GM21737 (cell line): Measurements from ENCODE around the gene TSPAN32.

Experiments used
- ATAC-seq: cut with Tn5 transposase; IDR thresholded peaks from one replicate; pipeline ENCODE4 v1.9.1; 2021; ENCODE audit warnings: mild to moderate bottlenecking, moderate library complexity; ENCODE audit not compliant: unreplicated experiment

The TSPAN32 gene

DNA sequence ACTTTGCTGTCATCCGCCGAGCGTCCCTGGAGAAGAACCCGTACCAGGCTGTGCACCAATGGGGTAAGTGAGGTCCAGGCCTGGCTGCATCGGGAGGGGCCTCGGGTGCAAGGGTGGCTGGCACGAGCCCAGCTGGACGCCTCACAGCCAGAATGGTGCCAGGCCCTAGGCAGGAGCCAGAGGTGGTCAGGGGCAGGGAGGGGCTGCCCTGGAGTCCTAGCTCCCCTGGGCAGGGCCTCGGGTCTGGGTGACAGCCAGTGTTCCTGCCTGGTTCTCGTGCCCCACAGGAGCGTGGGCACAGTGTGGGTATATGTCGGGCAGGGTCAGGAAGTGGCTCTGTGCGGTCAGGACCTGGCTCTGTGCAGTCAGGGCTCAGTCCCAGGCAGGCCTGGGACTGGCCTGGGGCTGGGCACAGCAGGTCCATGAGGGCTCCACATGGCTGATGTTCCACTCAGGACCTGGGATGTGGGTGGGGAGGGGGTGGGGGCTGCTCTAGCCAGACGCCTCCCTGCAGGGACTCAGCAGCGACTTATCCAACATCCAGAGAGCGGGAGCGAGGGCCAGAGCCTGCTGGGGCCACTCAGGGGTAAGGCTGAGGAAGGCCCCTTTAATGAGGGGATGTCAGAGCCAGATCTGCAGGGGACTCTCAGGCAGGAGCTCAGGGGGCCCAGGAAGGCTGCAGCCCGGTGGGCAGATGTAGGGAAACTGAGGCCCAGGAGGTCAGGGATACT, 1.2 kb downstream of the TSPAN32 start:
- no peak for ATAC-seq

GRCh38 chr11:2303627-2304505, 2.1 kb downstream of the TSPAN32 start:
- no peak for ATAC-seq

GRCh38 chr11:2304506-2305139, 2.8 kb downstream of the TSPAN32 start:
- no peak for ATAC-seq

DNA sequence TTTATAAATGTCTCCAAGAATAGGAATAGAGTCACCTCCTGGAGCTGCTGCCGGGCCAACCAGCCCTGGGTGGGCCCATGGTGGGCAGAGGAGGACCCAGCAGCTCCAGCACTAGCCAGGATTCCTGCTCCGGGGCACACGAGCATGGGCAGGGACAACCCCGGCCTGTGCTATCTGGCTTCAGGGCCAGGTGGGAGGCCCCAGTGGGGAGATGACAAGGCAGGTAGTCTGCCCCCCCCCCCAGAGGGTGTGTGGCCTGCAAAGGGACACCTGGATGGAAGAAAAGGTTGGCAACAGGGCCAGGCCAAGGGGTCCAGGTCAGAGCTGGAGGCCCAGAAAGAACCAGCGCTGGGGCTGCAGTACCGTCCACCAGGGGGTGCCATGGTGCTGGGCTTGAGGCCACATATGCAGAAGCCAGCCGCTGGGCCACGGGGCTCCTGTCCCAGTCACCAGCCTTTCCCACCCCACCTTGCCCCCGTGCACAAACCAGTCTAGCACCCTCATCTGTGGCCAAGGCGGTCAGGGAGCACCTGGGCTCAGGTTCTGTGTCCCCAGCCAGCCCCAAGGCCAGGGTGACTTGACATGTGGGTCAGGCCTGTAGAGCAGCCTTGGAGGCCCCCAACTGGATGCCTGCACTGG, 3.4 kb downstream of the TSPAN32 start:
- ATAC-seq: no peak

DNA sequence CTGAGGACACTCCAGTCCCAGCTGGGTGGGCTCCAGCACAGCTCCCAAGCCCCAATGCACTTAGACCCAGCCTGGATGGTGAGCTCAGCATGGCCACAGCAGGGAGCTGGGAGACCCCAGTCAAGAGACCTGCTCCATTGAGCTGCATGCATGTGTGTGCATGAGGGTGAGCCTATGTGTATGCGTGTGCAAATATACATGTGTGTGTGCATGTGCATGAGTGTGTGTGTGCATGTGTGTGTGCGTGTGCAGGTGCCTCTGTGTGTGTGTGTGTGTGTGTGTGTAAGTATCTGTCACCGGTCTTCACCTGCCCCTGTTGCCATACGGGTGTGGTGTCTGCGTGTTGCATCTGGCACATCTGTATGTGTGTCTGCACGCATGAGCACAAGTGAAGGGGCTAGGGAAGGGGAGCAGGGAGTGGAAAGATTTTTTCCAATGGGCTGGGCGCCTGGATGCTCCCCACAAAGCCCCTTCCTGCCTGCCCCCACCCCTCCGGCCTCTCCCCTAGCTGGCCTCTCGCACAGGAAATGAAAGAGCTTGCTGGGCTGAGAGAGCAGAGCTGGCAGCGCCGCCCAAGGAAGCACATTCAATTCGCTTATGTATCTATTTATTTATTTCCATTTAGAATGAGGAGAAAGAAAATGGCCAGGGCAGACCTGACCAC, 4.1 kb downstream of the TSPAN32 start:
- ATAC-seq: no peak

GRCh38 chr11:2306452-2306823, 4.6 kb downstream of the TSPAN32 start:
- ATAC-seq: no peak

- ATAC-seq: no peak
These were observed 5.2 kb downstream of the TSPAN32 start for GRCh38 chr11:2306877-2307500.

GRCh38 chr11:2307501-2308331, 5.9 kb downstream of the TSPAN32 start:
- no peak for ATAC-seq

- ATAC-seq: no peak
These were observed 6.9 kb downstream of the TSPAN32 start for GRCh38 chr11:2308713-2309112.

- no peak for ATAC-seq
These were observed 7.6 kb downstream of the TSPAN32 start for GRCh38 chr11:2309251-2310072.

DNA sequence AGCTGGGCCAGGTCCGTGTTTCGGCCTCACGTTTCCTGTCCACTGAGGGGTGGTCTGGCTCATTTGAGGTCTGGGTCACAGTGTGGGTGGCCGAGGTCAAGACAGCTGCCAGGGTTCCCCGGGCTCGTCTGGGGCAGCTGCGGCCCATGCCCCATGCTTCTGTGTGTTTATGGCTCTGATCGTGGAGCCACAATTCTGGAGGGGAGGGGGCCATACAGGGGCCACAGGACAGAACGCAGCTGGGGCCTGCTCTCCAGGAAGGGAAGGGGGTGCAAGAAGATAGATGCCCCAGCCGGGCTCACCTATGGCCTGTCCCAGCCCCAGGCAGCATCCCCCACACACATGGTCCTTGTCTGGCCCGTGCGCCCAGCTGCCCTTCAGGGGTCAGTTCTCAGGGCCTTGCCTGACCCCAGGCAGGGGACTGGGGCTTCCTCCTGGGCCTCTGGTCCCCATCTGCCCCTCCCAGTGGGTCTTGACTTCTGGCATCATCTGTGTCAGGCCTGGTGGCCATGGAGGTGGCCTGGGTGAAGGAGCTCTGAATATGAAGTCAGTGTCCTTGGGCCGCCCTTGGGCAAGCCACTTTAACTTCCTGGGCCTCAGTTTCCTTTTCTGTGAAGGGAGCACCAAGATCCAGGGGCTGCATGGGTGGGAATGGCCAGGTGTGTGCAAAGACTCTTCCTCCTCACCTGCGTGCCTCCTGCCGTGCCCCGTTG, 8.4 kb downstream of the TSPAN32 start:
- ATAC-seq: no peak

GRCh38 chr11:2310786-2311352, 9.1 kb downstream of the TSPAN32 start:
- ATAC-seq: no peak

DNA sequence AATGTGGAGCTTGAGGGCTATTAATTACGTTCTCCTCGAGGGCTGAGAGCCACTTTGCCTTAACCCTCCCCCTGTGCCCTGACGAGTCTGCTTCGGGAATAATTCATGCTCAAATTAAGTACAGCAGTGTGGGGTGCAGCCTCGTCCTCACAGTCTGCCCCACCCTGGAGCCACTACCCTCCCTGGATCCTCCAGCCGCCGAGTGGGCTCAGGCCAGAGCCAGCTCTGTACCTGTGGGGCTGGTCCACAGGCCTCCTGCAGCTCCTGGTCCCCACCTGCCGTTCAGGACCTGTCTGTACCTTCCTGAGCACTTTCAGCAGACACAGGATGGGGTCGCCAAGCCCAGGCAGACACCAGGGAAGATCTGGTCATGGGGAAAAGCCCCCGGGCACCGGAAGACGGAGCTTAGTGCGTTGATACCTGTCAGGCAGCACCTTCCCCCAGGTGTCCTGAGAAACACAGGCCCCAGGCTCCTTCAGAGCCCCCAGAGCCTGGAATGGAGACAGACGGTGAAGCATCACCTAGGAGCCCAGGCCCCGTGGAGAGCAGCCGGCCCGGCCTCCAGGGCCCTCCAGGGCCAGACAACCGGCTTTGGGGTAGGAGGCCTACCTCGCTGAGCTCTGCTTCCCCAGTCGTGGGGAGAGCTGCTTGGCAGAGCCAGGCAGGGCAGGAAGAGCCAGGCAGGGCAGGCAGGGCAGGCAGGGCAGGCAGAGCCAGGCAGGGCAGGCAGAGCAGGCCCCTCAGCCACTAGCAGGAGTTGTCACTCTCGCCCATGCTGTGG, 9.7 kb downstream of the TSPAN32 start:
- ATAC-seq: no peak

- no peak for ATAC-seq
These were observed 10.6 kb downstream of the TSPAN32 start for GRCh38 chr11:2312232-2313042.

- no peak for ATAC-seq
These were observed 11.5 kb downstream of the TSPAN32 start for GRCh38 chr11:2313051-2313951.
